H9 (cell line): ENCODE results near the gene EFNB2. TPM values are rescaled to one million over a fixed set of nuclear protein-coding genes. Genes with fewer than 3 reads are reported as not detected.
A peak's percentile ranks its signal among the peaks of the same experiment; 100 is the strongest.

ENCODE experiments used
- DNase-seq: peaks from one replicate; pipeline ENCODE4 v3.0.0-alpha.2; 2017
- H2AFZ ChIP-seq: one replicate; pipeline ENCODE4 v1.6.1; 2013; ENCODE audit warnings: mild to moderate bottlenecking, low read length, control low read depth, moderate library complexity
- H2AK5ac ChIP-seq: 2 replicates; pipeline ENCODE4 v1.6.1; 2013; ENCODE audit warnings: low read length, control low read depth, mixed read lengths; ENCODE audit not compliant: insufficient read length
- H2BK120ac ChIP-seq: one replicate; pipeline ENCODE4 v1.6.1; 2013; ENCODE audit warnings: low read depth, mild to moderate bottlenecking, low read length, control low read depth, inconsistent platforms; ENCODE audit not compliant: poor library complexity, severe bottlenecking
- H2BK12ac ChIP-seq: 2 replicates; pipeline ENCODE4 v1.6.1; 2013; ENCODE audit warnings: low read length, control low read depth, mixed read lengths, low read depth; ENCODE audit not compliant: insufficient read length
- H2BK15ac ChIP-seq: 2 replicates; pipeline ENCODE4 v1.6.1; 2013; ENCODE audit warnings: low read depth, low read length, control low read depth
- H2BK20ac ChIP-seq: one replicate; pipeline ENCODE4 v1.6.1; 2013; ENCODE audit warnings: low read depth, mild to moderate bottlenecking, low read length, control low read depth, inconsistent platforms; ENCODE audit not compliant: poor library complexity, severe bottlenecking
- H2BK5ac ChIP-seq: 2 replicates; pipeline ENCODE4 v1.6.1; 2013; ENCODE audit warnings: low read length, control low read depth, mixed read lengths; ENCODE audit not compliant: insufficient read length
- H3K14ac ChIP-seq: 2 replicates; pipeline ENCODE4 v1.6.1; 2013; ENCODE audit warnings: low read length, control low read depth; ENCODE audit not compliant: insufficient read depth
- H3K18ac ChIP-seq: 2 replicates; pipeline ENCODE4 v1.6.1; 2013; ENCODE audit warnings: low read depth, mild to moderate bottlenecking, mixed read lengths, low read length, control low read depth; ENCODE audit not compliant: insufficient read length
- H3K23ac ChIP-seq: 2 replicates; pipeline ENCODE4 v1.6.1; 2013; ENCODE audit warnings: low read length, control low read depth, mixed read lengths, low read depth; ENCODE audit not compliant: insufficient read length
- H3K23me2 ChIP-seq: 2 replicates; pipeline ENCODE4 v1.6.1; 2013; ENCODE audit warnings: low read depth, mild to moderate bottlenecking, mixed read lengths, low read length, control low read depth; ENCODE audit not compliant: insufficient read length, poor library complexity, severe bottlenecking
- H3K27ac ChIP-seq: 2 replicates; pipeline ENCODE4 v1.5.1; 2013; ENCODE audit warnings: low read length, control low read depth, mixed read lengths, low read depth; ENCODE audit not compliant: insufficient read length
- H3K27me3 ChIP-seq: 2 replicates; pipeline ENCODE4 v1.6.1; 2013; ENCODE audit warnings: low read length, control low read depth, inconsistent platforms; ENCODE audit not compliant: insufficient read depth
- H3K4ac ChIP-seq: 2 replicates; pipeline ENCODE4 v1.6.1; 2013; ENCODE audit warnings: low read depth, mild to moderate bottlenecking, control low read depth, inconsistent platforms, low read length, moderate library complexity
- H3K4me1 ChIP-seq: 2 replicates; pipeline ENCODE4 v1.6.1; 2013; ENCODE audit warnings: low read length, control low read depth, inconsistent platforms; ENCODE audit not compliant: insufficient read depth
- H3K4me2 ChIP-seq: 2 replicates; pipeline ENCODE4 v1.6.1; 2013; ENCODE audit warnings: low read length, control low read depth, mixed read lengths; ENCODE audit not compliant: insufficient read length, insufficient read depth
- H3K56ac ChIP-seq: 2 replicates; pipeline ENCODE4 v1.6.1; 2013; ENCODE audit warnings: low read depth, mild to moderate bottlenecking, mixed read lengths, low read length, control low read depth; ENCODE audit not compliant: insufficient read length
- H3K79me1 ChIP-seq: 2 replicates; pipeline ENCODE4 v1.6.1; 2013; ENCODE audit warnings: low read depth, mild to moderate bottlenecking, moderate library complexity, low read length, control low read depth, inconsistent platforms; ENCODE audit not compliant: insufficient read depth, poor library complexity, severe bottlenecking
- H3K79me2 ChIP-seq: 2 replicates; pipeline ENCODE4 v1.6.1; 2013; ENCODE audit warnings: low read length, control low read depth, inconsistent platforms; ENCODE audit not compliant: insufficient read depth
- H3K9ac ChIP-seq: 2 replicates; pipeline ENCODE4 v1.6.1; 2013; ENCODE audit warnings: low read length, control low read depth, mixed read lengths; ENCODE audit not compliant: insufficient read length; ENCODE audit errors: extremely low read depth
- H3K9me3 ChIP-seq: one replicate; pipeline ENCODE4 v1.6.1; 2013; ENCODE audit warnings: low read depth, low read length, inconsistent platforms; ENCODE audit not compliant: control insufficient read depth
- H3T11ph ChIP-seq: one replicate; pipeline ENCODE4 v1.6.1; 2013; ENCODE audit warnings: mild to moderate bottlenecking, low read length, control low read depth, inconsistent platforms
- H4K20me1 ChIP-seq: one replicate; pipeline ENCODE4 v1.6.1; 2013; ENCODE audit not compliant: control insufficient read depth, insufficient read length, insufficient read depth
- H4K5ac ChIP-seq: 2 replicates; pipeline ENCODE4 v1.6.1; 2013; ENCODE audit warnings: low read depth, mild to moderate bottlenecking, mixed read lengths, low read length, control low read depth; ENCODE audit not compliant: insufficient read length
- H4K8ac ChIP-seq: replicated peaks from 2 replicates; pipeline ENCODE4 v1.6.1; 2013; ENCODE audit warnings: low read length, control low read depth, mixed read lengths, low read depth; ENCODE audit not compliant: insufficient read length
- H4K91ac ChIP-seq: 2 replicates; pipeline ENCODE4 v1.6.1; 2013; ENCODE audit warnings: low read depth, mild to moderate bottlenecking, moderate library complexity, mixed read lengths, low read length, control low read depth; ENCODE audit not compliant: insufficient read length
- H3K27ac Mint-ChIP-seq, 3 experiments: 2 replicates in 2 of 3; 3 replicates in 1 of 3; pipeline ENCODE4 v1.8.0; 2020 to 2021; ENCODE audit warnings: mixed read lengths in 3 of 3, mild to moderate bottlenecking in 1 of 3, moderate library complexity in 1 of 3
- H3K27me3 Mint-ChIP-seq: 2 replicates; pipeline ENCODE4 v1.8.0; 2021; ENCODE audit warnings: low read depth, mild to moderate bottlenecking, moderate library complexity, mixed read lengths
- H3K36me3 Mint-ChIP-seq, 3 experiments: 2 replicates in 2 of 3; 3 replicates in 1 of 3; pipeline ENCODE4 v1.8.0; 2020 to 2021; ENCODE audit warnings: low read depth in 3 of 3, mixed read lengths in 3 of 3; ENCODE audit not compliant: insufficient read depth in 1 of 3
- H3K4me1 Mint-ChIP-seq, 2 experiments: 2 replicates each; pipeline ENCODE4 v1.8.0; 2020; ENCODE audit warnings: mixed read lengths in 2 of 2
- H3K4me3 Mint-ChIP-seq, 2 experiments: 2 replicates in 1 of 2; 3 replicates in 1 of 2; pipeline ENCODE4 v1.8.0; 2020 to 2021; ENCODE audit warnings: mild to moderate bottlenecking in 2 of 2, mixed read lengths in 2 of 2, moderate library complexity in 1 of 2
- H3K9me3 Mint-ChIP-seq, 2 experiments: 2 replicates in 1 of 2; 3 replicates in 1 of 2; pipeline ENCODE4 v1.8.0; 2020; ENCODE audit warnings: mild to moderate bottlenecking in 2 of 2, mixed read lengths in 2 of 2, moderate library complexity in 1 of 2
- total RNA-seq: library from RNA; stranded (reverse); gene quantifications from 2 replicates; pipeline ENCODE4 v1.2.1, GENCODE V29; 2021
- TF ChIP-seq, protein P1 (sequence below): fragments of 200-600 bp; sonication (generic); conservative IDR thresholded peaks from 3 replicates; pipeline ENCODE4 v1.8.0; 2021; ENCODE audit warnings: antibody characterized with exemption, mild to moderate bottlenecking

Gene EFNB2
- total RNA-seq, 1 experiment from 2014 or later: 12.7 TPM

DNA sequence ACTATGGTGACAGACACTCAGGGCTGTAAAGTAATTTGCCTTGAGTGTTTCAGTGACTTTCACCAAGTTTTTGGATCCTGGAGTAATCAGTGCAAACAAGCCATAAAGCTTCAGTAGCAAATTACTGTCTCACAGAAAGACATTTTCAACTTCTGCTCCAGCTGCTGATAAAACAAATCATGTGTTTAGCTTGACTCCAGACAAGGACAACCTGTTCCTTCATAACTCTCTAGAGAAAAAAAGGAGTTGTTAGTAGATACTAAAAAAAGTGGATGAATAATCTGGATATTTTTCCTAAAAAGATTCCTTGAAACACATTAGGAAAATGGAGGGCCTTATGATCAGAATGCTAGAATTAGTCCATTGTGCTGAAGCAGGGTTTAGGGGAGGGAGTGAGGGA, 23.1 kb upstream of the EFNB2 start:
- no peak overlapping the region for H2BK12ac ChIP-seq
- H2AK5ac ChIP-seq: no peak overlapping the region
- no peaks in the 10 kb centered on the region for H4K20me1 ChIP-seq
- no peak overlapping the region for H3T11ph ChIP-seq
- no peak overlapping the region for H2BK15ac ChIP-seq
- H4K91ac ChIP-seq: no peak overlapping the region
- H3K56ac ChIP-seq: no peak overlapping the region
- no peak overlapping the region for H3K9ac ChIP-seq
- Mint-ChIP-seq H3K4me1 (peaks cover 21 to 22% of the 10 kb centered on the region in 2 experiments), H3K27me3 (no peaks in the 10 kb centered on the region), H3K27ac (peak overlapping the region in 1 of 3 experiments; percentile 62; a peak in 1 of 7 replicates), H3K9me3 (no peaks in the 10 kb centered on the region), H3K36me3 (peaks cover 57 to 66% (median 61%) of the 10 kb centered on the region in 3 experiments), H3K4me3 (no peak overlapping the region)
- peaks cover 9% of the 10 kb centered on the region for H3K79me1 ChIP-seq
- H3K9me3 ChIP-seq: no peaks in the 10 kb centered on the region
- H3K4me2 ChIP-seq: no peak overlapping the region
- no peak overlapping the region for H4K8ac ChIP-seq
- H3K23me2 ChIP-seq: no peaks in the 10 kb centered on the region
- no peak overlapping the region for H2AFZ ChIP-seq
- no peak overlapping the region for H3K27ac ChIP-seq
- no peak overlapping the region for H4K5ac ChIP-seq
- no peak overlapping the region for H3K14ac ChIP-seq
- H3K23ac ChIP-seq: no peak overlapping the region
- no peak overlapping the region for H2BK120ac ChIP-seq
- DNase-seq: no peak
- TF ChIP-seq, protein P1, sequence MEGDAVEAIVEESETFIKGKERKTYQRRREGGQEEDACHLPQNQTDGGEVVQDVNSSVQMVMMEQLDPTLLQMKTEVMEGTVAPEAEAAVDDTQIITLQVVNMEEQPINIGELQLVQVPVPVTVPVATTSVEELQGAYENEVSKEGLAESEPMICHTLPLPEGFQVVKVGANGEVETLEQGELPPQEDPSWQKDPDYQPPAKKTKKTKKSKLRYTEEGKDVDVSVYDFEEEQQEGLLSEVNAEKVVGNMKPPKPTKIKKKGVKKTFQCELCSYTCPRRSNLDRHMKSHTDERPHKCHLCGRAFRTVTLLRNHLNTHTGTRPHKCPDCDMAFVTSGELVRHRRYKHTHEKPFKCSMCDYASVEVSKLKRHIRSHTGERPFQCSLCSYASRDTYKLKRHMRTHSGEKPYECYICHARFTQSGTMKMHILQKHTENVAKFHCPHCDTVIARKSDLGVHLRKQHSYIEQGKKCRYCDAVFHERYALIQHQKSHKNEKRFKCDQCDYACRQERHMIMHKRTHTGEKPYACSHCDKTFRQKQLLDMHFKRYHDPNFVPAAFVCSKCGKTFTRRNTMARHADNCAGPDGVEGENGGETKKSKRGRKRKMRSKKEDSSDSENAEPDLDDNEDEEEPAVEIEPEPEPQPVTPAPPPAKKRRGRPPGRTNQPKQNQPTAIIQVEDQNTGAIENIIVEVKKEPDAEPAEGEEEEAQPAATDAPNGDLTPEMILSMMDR: no peak
- peaks cover 4% of the 10 kb centered on the region; the same call in 1 of the 2 replicates for H3K4me1 ChIP-seq
- no peak overlapping the region for H3K18ac ChIP-seq
- H3K4ac ChIP-seq: no peak overlapping the region
- H3K79me2 ChIP-seq: peaks cover 47% of the 10 kb centered on the region
- H2BK5ac ChIP-seq: no peak overlapping the region
- no peaks in the 10 kb centered on the region for H3K27me3 ChIP-seq
- no peak overlapping the region for H2BK20ac ChIP-seq
